Common myeloid progenitor, CD34-positive (primary cell): ENCODE results near the gene TIMM23.

Source experiments
- CTCF ChIA-PET: fragments of 350-600 bp; sonication (Branson Sonifier 250); formaldehyde crosslinking; loops from one replicate; lab custom pipeline; 2021; ENCODE audit warnings: antibody characterized with exemption; lab: Charles Lee
- POLR2A ChIA-PET: fragments of 350-600 bp; sonication (Branson Sonifier 250); formaldehyde crosslinking; loops from one replicate; lab custom pipeline; 2021; ENCODE audit warnings: antibody characterized with exemption; lab: Charles Lee
- DNase-seq, 3 donors: peaks; one replicate each; pipeline versions ENCODE4 v3.0.0 to v3.0.0-alpha.2; 2013
- H3K27ac ChIP-seq, 2 experiments: 1 replicate in 1 of 2; 2 replicates in 1 of 2; pipeline ENCODE4 v1.7.0; 2013; ENCODE audit warnings: inconsistent platforms in 2 of 2, low read length in 2 of 2, mild to moderate bottlenecking in 2 of 2, low read depth in 1 of 2, moderate library complexity in 1 of 2; ENCODE audit not compliant: severe bottlenecking in 2 of 2, insufficient read depth in 1 of 2, poor library complexity in 1 of 2
- H3K27me3 ChIP-seq, 5 experiments: replicated peaks in 2 of 5; 1 replicate in 3 of 5; 2 replicates in 2 of 5; pipeline versions ENCODE4 v1.6.1 to v1.7.0; 2013; ENCODE audit warnings: low read length in 4 of 5, mild to moderate bottlenecking in 2 of 5, moderate library complexity in 2 of 5, inconsistent platforms in 1 of 5; ENCODE audit not compliant: insufficient read depth in 5 of 5, control insufficient read depth in 4 of 5
- H3K36me3 ChIP-seq, 4 experiments: 1 replicate in 2 of 4; 2 replicates in 2 of 4; pipeline versions ENCODE4 v1.6.1 to v1.7.0; 2013; ENCODE audit warnings: low read length in 3 of 4, control low read depth in 1 of 4, mild to moderate bottlenecking in 1 of 4; ENCODE audit not compliant: control insufficient read depth in 4 of 4, insufficient read depth in 4 of 4
- H3K4me1 ChIP-seq, 4 experiments: 1 replicate in 3 of 4; 2 replicates in 1 of 4; pipeline versions ENCODE4 v1.6.1 to v1.7.1; 2013; ENCODE audit warnings: low read length in 3 of 4, mild to moderate bottlenecking in 3 of 4, control low read depth in 1 of 4, inconsistent platforms in 1 of 4, moderate library complexity in 1 of 4; ENCODE audit not compliant: control insufficient read depth in 4 of 4, insufficient read depth in 4 of 4; ENCODE audit errors: control extremely low read depth in 1 of 4
- H3K4me3 ChIP-seq, 7 experiments: 1 replicate in 4 of 7; 2 replicates in 3 of 7; pipeline versions ENCODE4 v1.5.1 to v1.7.0; 2013; ENCODE audit warnings: mild to moderate bottlenecking in 7 of 7, low read length in 6 of 7, moderate library complexity in 6 of 7, inconsistent platforms in 2 of 7, low read depth in 2 of 7, control low read depth in 1 of 7; ENCODE audit not compliant: insufficient read depth in 4 of 7, control insufficient read depth in 1 of 7; ENCODE audit errors: extremely low read depth in 1 of 7
- H3K9me3 ChIP-seq, 5 experiments: 1 replicate in 4 of 5; 2 replicates in 1 of 5; pipeline versions ENCODE4 v1.6.1 to v1.7.1; 2013; ENCODE audit warnings: low read length in 4 of 5, mild to moderate bottlenecking in 2 of 5, inconsistent platforms in 1 of 5, low read depth in 1 of 5, moderate library complexity in 1 of 5; ENCODE audit not compliant: control insufficient read depth in 4 of 5, insufficient read depth in 2 of 5; ENCODE audit errors: control extremely low read depth in 1 of 5
- WGBS: methylation state at CpG from one replicate; pipeline ENCODE4 v1.1.5; 2013; ENCODE audit not compliant: insufficient coverage; 5-methylcytosine and 5-hydroxymethylcytosine counted together

The TIMM23 gene

GRCh38 chr10:46035923-46036849 lies 63.9 kb downstream of the TIMM23 start:
- POLR2A ChIA-PET, result no interaction called here
- no peaks in the 10 kb centered on the region for H3K9me3 ChIP-seq
- WGBS, result 95% methylated on average over 6 of the region's 8 CpGs
- peaks cover 0 to 26% (median 11%) of the 10 kb centered on the region in 4 experiments for H3K4me1 ChIP-seq
- H3K27me3 ChIP-seq, result no peaks in the 10 kb centered on the region
- H3K4me3 ChIP-seq, result no peak overlapping the region
- peak in 1 of 3 donors; percentile 22 for DNase-seq
- no peaks in the 10 kb centered on the region for H3K36me3 ChIP-seq
- no peak overlapping the region for H3K27ac ChIP-seq
- CTCF ChIA-PET, result interaction anchor here (0.9 to 1.2 kb wide), 3 partner anchors 14 to 41 kb away, joined by 3 to 4 read pairs (median 3); no protein-coding TSS in a partner anchor

GRCh38 chr10:46037107-46037825 lies 65.0 kb downstream of the TIMM23 start:
- Histone ChIP-seq H3K4me3 (no peak overlapping the region), H3K36me3 (no peaks in the 10 kb centered on the region), H3K9me3 (no peaks in the 10 kb centered on the region), H3K4me1 (peaks cover 0 to 16% (median 7%) of the 10 kb centered on the region in 4 experiments), H3K27ac (no peak overlapping the region), H3K27me3 (no peaks in the 10 kb centered on the region)
- no peak for DNase-seq
- CTCF ChIA-PET, result interaction anchor here (0.9 to 1.6 kb wide), 3 partner anchors 10 to 524 kb away, joined by 3 to 5 read pairs (median 3); no protein-coding TSS in a partner anchor
- WGBS, result 100% methylated on average over 4 of the region's 8 CpGs
- POLR2A ChIA-PET, result no interaction called here

GRCh38 chr10:46040004-46040403 lies 67.7 kb downstream of the TIMM23 start:
- no peak overlapping the region for H3K4me3 ChIP-seq
- H3K27me3 ChIP-seq, result no peaks in the 10 kb centered on the region
- CTCF ChIA-PET, result interaction anchor here (1.4 kb wide), 1 partner anchor 29 kb away, joined by 3 read pairs; no protein-coding TSS in a partner anchor
- POLR2A ChIA-PET, result interaction anchor here (0.7 kb wide), 1 partner anchor 14 kb away, joined by 3 read pairs; no protein-coding TSS in a partner anchor
- H3K27ac ChIP-seq, result no peak overlapping the region
- no peaks in the 10 kb centered on the region for H3K9me3 ChIP-seq
- peaks cover 0 to 7% (median 1%) of the 10 kb centered on the region in 4 experiments for H3K4me1 ChIP-seq
- H3K36me3 ChIP-seq, result no peaks in the 10 kb centered on the region
- no peak for DNase-seq
- WGBS, result 97% methylated on average over 3 of the region's 3 CpGs

- Histone ChIP-seq H3K4me3 (no peak overlapping the region), H3K36me3 (no peaks in the 10 kb centered on the region), H3K27me3 (peaks cover 0 to 3% (median 0%) of the 10 kb centered on the region in 5 experiments), H3K27ac (no peak overlapping the region), H3K9me3 (no peaks in the 10 kb centered on the region), H3K4me1 (no peaks in the 10 kb centered on the region)
- WGBS, result 93% methylated on average over 4 of the region's 4 CpGs
- POLR2A ChIA-PET, result no interaction called here
- CTCF ChIA-PET, result no interaction called here
- DNase-seq, result no peak
Measured at GRCh38 chr10:46042527-46042926, 70.2 kb downstream of the TIMM23 start.

- CTCF ChIA-PET, result interaction anchor here (1.0 kb wide), 1 partner anchor 14 kb away, joined by 3 read pairs; no protein-coding TSS in a partner anchor
- Histone ChIP-seq H3K4me3 (no peak within 1 kb of the TSS), H3K27ac (no peak within 1 kb of the TSS), H3K36me3 (no peaks in the 10 kb centered on the region), H3K9me3 (no peaks in the 10 kb centered on the region), H3K27me3 (peaks cover 0 to 3% (median 0%) of the 10 kb centered on the region in 5 experiments), H3K4me1 (peaks cover 0 to 7% (median under 1%) of the 10 kb centered on the region in 4 experiments)
- POLR2A ChIA-PET, result no interaction called here
- DNase-seq, result no peak
- 94% methylated on average over 5 of the region's 7 CpGs for WGBS
Measured at GRCh38 chr10:46046261-46046660, 74.0 kb downstream of the TIMM23 start, which contains the start of gene MSMB. Gene MSMB (minus strand): TSS chr10:46046269. CDS start chr10:46046237, 32 bp downstream.

GRCh38 chr10:46048152-46048551 lies 75.9 kb downstream of the TIMM23 start:
- H3K4me3 ChIP-seq, result no peak overlapping the region
- peaks cover 0 to 3% (median 0%) of the 10 kb centered on the region in 5 experiments for H3K27me3 ChIP-seq
- H3K27ac ChIP-seq, result no peak overlapping the region
- H3K9me3 ChIP-seq, result no peaks in the 10 kb centered on the region
- CTCF ChIA-PET, result interaction anchor here (0.7 kb wide), 1 partner anchor 15 kb away, joined by 3 read pairs; no protein-coding TSS in a partner anchor
- DNase-seq, result no peak
- POLR2A ChIA-PET, result no interaction called here
- WGBS, result 88% methylated on average over 1 of the region's 2 CpGs
- no peaks in the 10 kb centered on the region for H3K36me3 ChIP-seq
- H3K4me1 ChIP-seq, result peaks cover 0 to 14% (median 1%) of the 10 kb centered on the region in 4 experiments
